ENCODE data around the gene TMEM80.
"Not testable (repeated sequence)": the region's sequence is repeated elsewhere in the genome, so short reads cannot be mapped to it uniquely, and the experiment has no call there.

Gene TMEM80

DNA sequence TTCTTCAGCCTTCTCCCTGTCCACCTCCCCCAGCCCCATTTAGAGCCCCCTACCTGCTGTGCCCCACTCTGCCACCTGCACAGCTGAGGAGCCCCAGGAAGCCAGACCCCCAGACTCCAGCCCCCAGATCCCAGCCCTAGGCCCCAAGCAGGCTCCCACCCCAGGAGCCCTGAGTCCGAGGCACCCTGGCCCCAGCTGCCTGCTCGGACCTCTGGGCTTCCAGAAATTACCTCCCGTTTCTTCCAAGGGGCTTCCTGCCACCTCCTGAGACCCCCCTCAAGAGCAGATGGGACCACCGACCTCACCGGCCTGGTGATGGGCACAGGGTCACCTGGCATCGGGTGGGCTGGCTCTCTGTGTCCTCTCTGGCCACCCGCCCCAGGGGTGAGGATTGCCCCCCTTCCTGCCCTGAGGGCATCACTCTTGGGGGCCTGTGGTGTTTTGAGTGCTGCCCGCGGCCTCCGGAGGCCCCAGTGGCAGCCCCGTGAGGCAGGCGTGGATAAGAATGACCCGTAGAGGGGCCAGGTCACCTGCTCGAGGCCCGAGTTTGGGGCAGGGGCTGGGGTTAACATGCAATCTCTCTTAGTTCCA lies 33.4 kb downstream of the TMEM80 start:
- H4K20me1 ChIP-seq (ENCODE audit: insufficient read depth, low read length) = no peaks in the 10 kb centered on the region
- H3K4me3 ChIP-seq (ENCODE audit: low read depth, low read length, poor library complexity, severe bottlenecking) = no peak overlapping the region
- H3K27ac ChIP-seq (ENCODE audit: low read depth, low read length, poor library complexity, severe bottlenecking) = no peak overlapping the region
- H3K79me2 ChIP-seq (ENCODE audit: insufficient read depth, low read length) = no peaks in the 10 kb centered on the region
- H3K4me2 ChIP-seq (ENCODE audit: low read length) = no peak overlapping the region
- TF ChIP-seq, protein P1, sequence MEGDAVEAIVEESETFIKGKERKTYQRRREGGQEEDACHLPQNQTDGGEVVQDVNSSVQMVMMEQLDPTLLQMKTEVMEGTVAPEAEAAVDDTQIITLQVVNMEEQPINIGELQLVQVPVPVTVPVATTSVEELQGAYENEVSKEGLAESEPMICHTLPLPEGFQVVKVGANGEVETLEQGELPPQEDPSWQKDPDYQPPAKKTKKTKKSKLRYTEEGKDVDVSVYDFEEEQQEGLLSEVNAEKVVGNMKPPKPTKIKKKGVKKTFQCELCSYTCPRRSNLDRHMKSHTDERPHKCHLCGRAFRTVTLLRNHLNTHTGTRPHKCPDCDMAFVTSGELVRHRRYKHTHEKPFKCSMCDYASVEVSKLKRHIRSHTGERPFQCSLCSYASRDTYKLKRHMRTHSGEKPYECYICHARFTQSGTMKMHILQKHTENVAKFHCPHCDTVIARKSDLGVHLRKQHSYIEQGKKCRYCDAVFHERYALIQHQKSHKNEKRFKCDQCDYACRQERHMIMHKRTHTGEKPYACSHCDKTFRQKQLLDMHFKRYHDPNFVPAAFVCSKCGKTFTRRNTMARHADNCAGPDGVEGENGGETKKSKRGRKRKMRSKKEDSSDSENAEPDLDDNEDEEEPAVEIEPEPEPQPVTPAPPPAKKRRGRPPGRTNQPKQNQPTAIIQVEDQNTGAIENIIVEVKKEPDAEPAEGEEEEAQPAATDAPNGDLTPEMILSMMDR (IDR thresholded peaks at IDR 0.05; ENCODE audit: low read length) = no peak
- no peak for TF ChIP-seq EZH2 (IDR thresholded peaks at IDR 0.05; ENCODE audit: borderline replicate concordance, low read length)
- no peak overlapping the region for H2AFZ ChIP-seq (ENCODE audit: low read length)
- no peaks in the 10 kb centered on the region for H3K9me3 ChIP-seq (ENCODE audit: low read length)
- no peaks in the 10 kb centered on the region for H3K36me3 ChIP-seq (ENCODE audit: insufficient read depth, low read length)
- H3K4me1 ChIP-seq (ENCODE audit: insufficient read depth, low read length, severe bottlenecking) = peaks cover 34% of the 10 kb centered on the region
- no peak overlapping the region for H3K9ac ChIP-seq (ENCODE audit: low read length)
- H3K9me2 ChIP-seq (ENCODE audit: low read depth, low read length) = no peaks in the 10 kb centered on the region
- H3K27me3 ChIP-seq (ENCODE audit: insufficient read depth, low read length) = peaks cover 4% of the 10 kb centered on the region; the same call in 1 of the 2 replicates
- H3F3A ChIP-seq (ENCODE audit: insufficient read depth, low read length) = no peaks in the 10 kb centered on the region

DNA sequence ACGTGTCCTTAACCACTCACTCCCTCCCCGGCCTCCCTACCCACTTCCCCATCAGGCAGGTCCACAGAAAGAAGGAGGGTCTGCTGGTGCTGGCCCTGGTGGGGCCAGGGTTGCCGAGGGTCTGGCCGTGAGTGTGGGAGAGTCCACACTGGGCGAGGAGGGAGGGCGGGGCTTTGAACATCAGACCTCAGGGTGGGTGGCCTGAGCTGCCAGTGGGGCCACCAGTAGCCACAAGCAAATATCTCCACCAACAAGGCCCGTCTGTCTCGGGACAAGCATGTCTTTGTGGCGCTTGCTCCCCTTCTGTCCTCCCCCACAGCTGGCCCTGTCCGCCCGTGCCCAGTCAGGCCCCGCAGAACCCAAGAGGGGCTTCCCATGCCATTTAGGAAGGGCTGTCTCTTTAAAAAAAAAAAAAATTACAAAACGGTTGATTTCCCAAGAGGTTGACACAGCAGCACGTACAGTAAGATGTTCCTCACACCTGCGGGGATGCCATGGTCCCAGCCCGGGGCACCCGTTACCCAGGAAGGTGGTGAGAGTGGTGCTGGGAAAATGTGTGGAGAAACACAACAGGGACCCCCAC lies 34.0 kb downstream of the TMEM80 start:
- Histone ChIP-seq H2AFZ (ENCODE audit: low read length) (no peak overlapping the region), H3K9me2 (ENCODE audit: low read depth, low read length) (no peaks in the 10 kb centered on the region), H3F3A (ENCODE audit: insufficient read depth, low read length) (no peaks in the 10 kb centered on the region), H3K9me3 (ENCODE audit: low read length) (no peaks in the 10 kb centered on the region), H3K27me3 (ENCODE audit: insufficient read depth, low read length) (peaks cover 4% of the 10 kb centered on the region; the same call in 1 of the 2 replicates), H3K27ac (ENCODE audit: low read depth, low read length, poor library complexity, severe bottlenecking) (no peak overlapping the region), H3K36me3 (ENCODE audit: insufficient read depth, low read length) (no peaks in the 10 kb centered on the region), H4K20me1 (ENCODE audit: insufficient read depth, low read length) (no peaks in the 10 kb centered on the region), H3K9ac (ENCODE audit: low read length) (no peak overlapping the region), H3K4me2 (ENCODE audit: low read length) (no peak overlapping the region), H3K4me1 (ENCODE audit: insufficient read depth, low read length, severe bottlenecking) (peaks cover 29% of the 10 kb centered on the region), H3K4me3 (ENCODE audit: low read depth, low read length, poor library complexity, severe bottlenecking) (no peak overlapping the region), H3K79me2 (ENCODE audit: insufficient read depth, low read length) (no peaks in the 10 kb centered on the region)
- TF ChIP-seq, protein P1 (IDR thresholded peaks at IDR 0.05; ENCODE audit: low read length) = no peak
- no peak for TF ChIP-seq EZH2 (IDR thresholded peaks at IDR 0.05; ENCODE audit: borderline replicate concordance, low read length)

DNA sequence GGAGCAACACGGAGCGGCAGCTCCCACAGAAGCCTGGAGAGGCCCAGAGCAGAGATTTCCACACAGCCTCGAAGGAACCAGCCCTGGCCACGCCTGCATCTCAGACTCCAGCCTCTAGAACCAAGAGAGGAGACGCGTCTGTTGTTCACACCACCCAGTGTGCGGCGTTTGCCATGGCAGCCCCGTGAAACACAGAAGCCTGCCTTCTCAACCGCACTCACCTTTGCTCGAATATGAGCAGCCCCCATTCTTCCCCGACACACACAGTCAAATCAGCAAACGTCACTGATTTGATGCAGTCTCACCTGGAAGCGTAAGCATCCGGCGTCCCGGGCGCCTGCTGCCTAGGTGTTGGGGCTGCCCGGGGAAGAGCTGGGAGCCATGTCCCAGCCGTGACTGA lies 37.5 kb downstream of the TMEM80 start:
- Histone ChIP-seq H2AFZ (ENCODE audit: low read length) (no peak overlapping the region), H3K9me3 (ENCODE audit: low read length) (no peaks in the 10 kb centered on the region), H3K4me2 (ENCODE audit: low read length) (no peak overlapping the region), H3K4me1 (ENCODE audit: insufficient read depth, low read length, severe bottlenecking) (peaks cover 4% of the 10 kb centered on the region), H3K79me2 (ENCODE audit: insufficient read depth, low read length) (no peaks in the 10 kb centered on the region), H3K27ac (ENCODE audit: low read depth, low read length, poor library complexity, severe bottlenecking) (no peak overlapping the region), H3K36me3 (ENCODE audit: insufficient read depth, low read length) (no peaks in the 10 kb centered on the region), H3K4me3 (ENCODE audit: low read depth, low read length, poor library complexity, severe bottlenecking) (no peak overlapping the region), H3K9ac (ENCODE audit: low read length) (no peak overlapping the region), H4K20me1 (ENCODE audit: insufficient read depth, low read length) (no peaks in the 10 kb centered on the region), H3K27me3 (ENCODE audit: insufficient read depth, low read length) (peaks cover 14% of the 10 kb centered on the region), H3F3A (ENCODE audit: insufficient read depth, low read length) (no peaks in the 10 kb centered on the region), H3K9me2 (ENCODE audit: low read depth, low read length) (no peaks in the 10 kb centered on the region)
- TF ChIP-seq, protein P1 (IDR thresholded peaks at IDR 0.05; ENCODE audit: low read length) = no peak
- no peak for TF ChIP-seq EZH2 (IDR thresholded peaks at IDR 0.05; ENCODE audit: borderline replicate concordance, low read length)

DNA sequence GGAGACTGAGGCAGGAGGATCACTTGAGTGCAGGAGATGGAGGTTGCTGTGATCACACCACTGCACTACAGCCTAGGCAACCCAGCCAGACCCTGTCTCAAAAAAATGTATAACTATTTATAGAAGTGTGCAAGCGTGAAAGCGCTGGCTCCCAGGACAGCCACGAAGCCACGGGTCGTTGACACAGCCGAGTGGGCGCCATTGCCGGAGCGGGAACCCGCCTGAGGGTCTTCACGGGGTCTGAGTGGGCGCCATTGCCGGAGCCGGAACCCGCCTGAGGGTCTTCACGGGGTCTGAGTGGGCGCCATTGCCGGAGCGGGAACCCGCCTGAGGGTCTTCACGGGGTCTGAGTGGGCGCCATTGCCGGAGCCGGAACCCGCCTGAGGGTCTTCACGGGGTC lies 38.9 kb downstream of the TMEM80 start:
- not testable (repeated sequence) for H3K36me3 ChIP-seq (ENCODE audit: insufficient read depth, low read length); H3K4me1 ChIP-seq (ENCODE audit: insufficient read depth, low read length, severe bottlenecking)

More for the DNA sequence above, 38.9 kb downstream of the TMEM80 start:
- not testable (repeated sequence) for H3K27me3 ChIP-seq (ENCODE audit: insufficient read depth, low read length); H3K9ac ChIP-seq (ENCODE audit: low read length); H3K9me2 ChIP-seq (ENCODE audit: low read depth, low read length); H3K4me2 ChIP-seq (ENCODE audit: low read length); H3F3A ChIP-seq (ENCODE audit: insufficient read depth, low read length); H3K27ac ChIP-seq (ENCODE audit: low read depth, low read length, poor library complexity, severe bottlenecking); H3K9me3 ChIP-seq (ENCODE audit: low read length); H3K4me3 ChIP-seq (ENCODE audit: low read depth, low read length, poor library complexity, severe bottlenecking); H2AFZ ChIP-seq (ENCODE audit: low read length); H4K20me1 ChIP-seq (ENCODE audit: insufficient read depth, low read length); H3K79me2 ChIP-seq (ENCODE audit: insufficient read depth, low read length)
